Memory B cell (primary cell): ENCODE data around the gene VTI1A.

Experiments used
- ATAC-seq: fragments of 150-1000 bp; cut with Tn5 transposase; 2 replicates; pipeline ENCODE4 v1.10.0; 2021; ENCODE audit warnings: low read depth, mild to moderate bottlenecking, moderate library complexity
- DNase-seq, 2 donors: peaks; one replicate each; pipeline ENCODE4 v3.0.0; 2022; ENCODE audit warnings: low spot score in 2 of 2
- H3K27ac Mint-ChIP-seq: one replicate; pipeline ENCODE4 v1.8.0; 2022; ENCODE audit warnings: mild to moderate bottlenecking, moderate library complexity, mixed read lengths
- H3K27me3 Mint-ChIP-seq: one replicate; pipeline ENCODE4 v1.8.0; 2022; ENCODE audit warnings: mixed read lengths
- H3K36me3 Mint-ChIP-seq: one replicate; pipeline ENCODE4 v1.8.0; 2022; ENCODE audit warnings: mild to moderate bottlenecking, mixed read lengths
- H3K4me1 Mint-ChIP-seq: one replicate; pipeline ENCODE4 v1.8.0; 2022; ENCODE audit warnings: mixed read lengths
- H3K4me3 Mint-ChIP-seq: one replicate; pipeline ENCODE4 v1.8.0; 2022; ENCODE audit warnings: mild to moderate bottlenecking, moderate library complexity, mixed read lengths
- H3K9me3 Mint-ChIP-seq: one replicate; pipeline ENCODE4 v1.8.0; 2022; ENCODE audit warnings: mixed read lengths

VTI1A gene

DNA sequence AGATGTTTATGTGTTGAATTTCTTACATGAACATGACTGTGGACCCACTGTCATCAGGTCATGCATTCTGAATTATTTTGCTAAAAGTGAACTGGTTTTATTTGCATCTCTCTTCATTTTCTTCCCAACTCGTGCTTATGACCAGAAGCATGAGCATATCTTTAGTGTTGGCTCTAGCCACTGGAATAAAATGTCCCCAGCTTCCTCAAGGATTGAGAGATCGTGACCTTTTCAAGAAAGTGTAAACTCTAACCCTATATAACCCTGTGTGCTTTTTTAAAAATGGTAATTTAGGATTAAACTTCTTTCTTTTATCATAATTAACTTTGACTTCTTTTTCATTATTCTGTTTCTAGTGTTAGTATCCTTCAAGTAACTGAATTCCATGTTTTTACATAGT is 55.5 kb downstream of the VTI1A start:
- peaks cover 13% of the 10 kb centered on the region for H3K4me1 Mint-ChIP-seq
- no peak overlapping the region for H3K4me3 Mint-ChIP-seq
- DNase-seq (no peak), ATAC-seq (no peak)
- no peaks in the 10 kb centered on the region for H3K9me3 Mint-ChIP-seq
- no peak overlapping the region for H3K27ac Mint-ChIP-seq
- H3K27me3 Mint-ChIP-seq: no peaks in the 10 kb centered on the region
- H3K36me3 Mint-ChIP-seq: peaks cover 18% of the 10 kb centered on the region

DNA sequence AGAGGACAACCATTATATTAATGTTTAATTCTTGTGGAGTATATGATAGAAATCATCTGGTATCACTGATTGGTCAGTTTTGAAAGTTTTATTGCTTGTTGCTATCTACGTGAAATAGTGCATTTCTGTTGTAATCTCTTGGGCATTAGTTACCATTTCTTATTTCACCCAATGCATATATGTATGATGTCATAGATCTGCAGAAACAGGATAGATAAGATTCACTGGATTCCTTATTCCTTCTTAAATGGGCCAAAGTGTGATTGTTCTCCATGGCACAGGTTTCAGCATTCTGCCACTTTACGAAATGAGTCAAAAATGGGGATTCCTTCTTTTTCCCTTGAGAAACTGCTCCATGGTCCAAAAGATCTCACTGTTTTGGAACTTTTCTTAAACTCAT is 56.6 kb downstream of the VTI1A start:
- Mint-ChIP-seq H3K27ac (no peak overlapping the region), H3K27me3 (no peaks in the 10 kb centered on the region), H3K9me3 (no peaks in the 10 kb centered on the region), H3K4me3 (no peak overlapping the region), H3K36me3 (peaks cover 19% of the 10 kb centered on the region), H3K4me1 (peaks cover 13% of the 10 kb centered on the region)
- ATAC-seq (no peak), DNase-seq (no peak)

DNA sequence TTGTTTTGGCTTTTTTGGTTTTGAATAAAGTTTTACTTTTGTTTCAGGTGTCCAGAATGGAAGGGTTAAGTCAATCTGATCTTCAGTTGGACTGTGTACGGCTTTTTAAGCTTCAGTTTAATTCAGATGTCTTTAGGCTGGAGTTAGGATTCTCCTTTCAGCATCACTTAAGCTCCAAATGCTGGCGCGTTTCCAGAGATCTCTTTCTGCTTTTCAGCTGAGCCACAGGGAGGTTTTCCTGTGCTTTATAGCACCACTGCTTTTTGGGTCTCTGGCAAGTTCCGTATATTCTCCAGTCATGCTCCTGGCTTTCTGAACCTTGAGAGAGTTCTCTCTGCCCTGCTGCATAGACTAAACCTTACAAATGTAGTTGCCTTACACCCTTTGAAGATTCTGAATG is 60.0 kb downstream of the VTI1A start:
- Mint-ChIP-seq H3K4me1 (peaks cover 12% of the 10 kb centered on the region), H3K4me3 (no peak overlapping the region), H3K27me3 (no peaks in the 10 kb centered on the region), H3K9me3 (peaks cover 2% of the 10 kb centered on the region), H3K36me3 (peaks cover 14% of the 10 kb centered on the region), H3K27ac (no peak overlapping the region)
- no peak for DNase-seq
- ATAC-seq: no peak

DNA sequence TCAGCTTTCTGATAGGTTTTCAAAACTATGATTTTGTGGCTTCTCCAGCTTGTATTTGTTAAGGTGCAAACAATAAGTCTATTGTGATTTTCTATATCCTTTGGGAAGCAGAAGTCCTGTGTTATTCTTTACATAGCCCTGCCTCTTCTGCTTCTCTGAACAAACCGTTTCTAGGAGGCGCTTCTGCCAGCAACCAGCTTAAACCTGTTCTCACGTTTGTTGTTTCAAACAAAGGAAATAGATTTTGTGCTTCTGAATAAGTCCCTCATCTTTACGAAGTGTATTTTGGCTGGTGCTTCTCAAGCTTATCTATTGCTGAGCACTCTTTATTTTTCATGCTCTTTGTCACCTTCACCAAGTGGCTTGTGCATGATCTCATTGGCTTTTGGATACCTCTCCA is 61.0 kb downstream of the VTI1A start:
- no peak for DNase-seq
- H3K36me3 Mint-ChIP-seq: peaks cover 18% of the 10 kb centered on the region
- peaks cover 12% of the 10 kb centered on the region for H3K4me1 Mint-ChIP-seq
- H3K27ac Mint-ChIP-seq: no peak overlapping the region
- H3K27me3 Mint-ChIP-seq: no peaks in the 10 kb centered on the region
- peaks cover 2% of the 10 kb centered on the region for H3K9me3 Mint-ChIP-seq
- H3K4me3 Mint-ChIP-seq: no peak overlapping the region
- ATAC-seq: no peak

DNA sequence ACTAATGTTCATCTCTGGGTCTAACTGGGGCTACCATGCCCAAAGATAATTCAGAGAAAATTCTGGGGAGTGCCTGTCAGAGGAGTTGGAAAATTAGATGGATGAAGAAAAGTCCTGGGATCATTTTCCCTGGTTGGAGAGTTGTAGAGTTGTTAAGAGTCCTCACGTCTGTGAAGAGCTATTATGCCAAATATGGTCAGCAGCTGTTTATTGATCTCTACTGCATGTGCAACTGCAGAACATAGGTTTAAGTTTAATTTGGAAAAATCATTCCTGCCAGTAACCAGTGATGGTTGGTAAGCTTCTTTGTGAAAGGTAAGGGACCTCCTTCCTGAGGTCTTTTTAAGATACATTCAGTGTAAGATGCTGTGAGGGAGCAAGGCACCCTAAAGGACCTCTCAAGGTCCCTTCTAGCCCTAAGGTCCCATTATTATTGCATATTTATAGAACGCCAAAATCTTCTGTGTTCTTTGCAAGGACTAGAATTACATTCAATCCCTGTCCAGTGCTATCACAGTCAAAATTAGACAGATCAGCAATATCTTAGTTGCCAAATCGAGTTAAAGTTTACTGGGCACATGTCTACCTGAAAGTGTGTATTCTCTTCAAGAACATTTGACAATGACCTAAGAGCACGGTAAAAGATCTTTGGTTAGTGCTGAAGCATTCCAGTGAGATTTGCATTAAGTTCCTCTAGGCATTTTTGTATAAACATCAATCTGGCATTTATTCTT is 62.7 kb downstream of the VTI1A start:
- ATAC-seq (no peak), DNase-seq (no peak)
- Mint-ChIP-seq H3K36me3 (peaks cover 19% of the 10 kb centered on the region), H3K4me3 (no peak overlapping the region), H3K27ac (no peak overlapping the region), H3K4me1 (peaks cover 10% of the 10 kb centered on the region), H3K9me3 (peaks cover 2% of the 10 kb centered on the region), H3K27me3 (no peaks in the 10 kb centered on the region)

DNA sequence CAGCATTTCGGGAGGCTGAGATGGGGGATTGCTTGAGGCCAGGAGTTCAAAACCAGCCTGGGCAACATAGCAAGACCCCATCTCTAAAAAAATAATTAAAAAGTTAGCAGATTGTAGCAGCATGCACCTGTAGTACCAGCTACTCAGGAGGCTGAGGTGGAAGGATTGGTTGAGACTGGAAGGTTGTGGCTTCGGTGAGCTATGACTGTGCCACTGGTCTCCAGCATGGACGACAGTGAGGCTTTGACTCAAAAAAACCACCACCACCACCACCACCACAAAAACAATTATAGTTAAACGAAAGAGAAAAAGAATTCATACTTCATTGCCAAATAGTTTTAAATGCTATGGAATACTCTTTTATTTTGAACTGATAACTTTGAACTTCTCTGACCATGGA is 63.4 kb downstream of the VTI1A start:
- Mint-ChIP-seq H3K4me1 (peaks cover 10% of the 10 kb centered on the region), H3K4me3 (no peak overlapping the region), H3K27ac (no peak overlapping the region), H3K36me3 (peaks cover 19% of the 10 kb centered on the region), H3K27me3 (no peaks in the 10 kb centered on the region), H3K9me3 (peaks cover 2% of the 10 kb centered on the region)
- DNase-seq (no peak), ATAC-seq (no peak)

DNA sequence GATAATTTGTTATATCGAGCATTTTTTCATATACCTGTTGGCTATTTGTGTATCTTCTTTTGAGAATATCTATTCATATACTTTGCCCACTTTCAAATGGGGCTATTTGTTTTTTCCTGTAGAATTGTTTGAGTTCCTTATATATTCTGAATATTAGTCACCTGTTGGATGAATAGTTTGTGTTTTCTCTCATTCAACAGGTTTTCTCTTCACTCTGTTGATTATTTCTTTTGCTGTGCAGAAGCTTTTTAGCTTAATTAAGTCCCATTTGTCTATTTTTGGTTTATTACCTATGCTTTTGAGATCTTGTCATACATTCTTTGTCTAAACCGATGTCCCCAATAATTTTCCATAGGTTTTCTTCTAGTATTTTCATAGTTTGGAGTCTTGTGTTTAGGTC is 65.3 kb downstream of the VTI1A start:
- DNase-seq (no peak), ATAC-seq (no peak)
- peaks cover 9% of the 10 kb centered on the region for H3K4me1 Mint-ChIP-seq
- no peaks in the 10 kb centered on the region for H3K27me3 Mint-ChIP-seq
- peaks cover 2% of the 10 kb centered on the region for H3K9me3 Mint-ChIP-seq
- H3K4me3 Mint-ChIP-seq: no peak overlapping the region
- H3K27ac Mint-ChIP-seq: no peak overlapping the region
- peaks cover 23% of the 10 kb centered on the region for H3K36me3 Mint-ChIP-seq

DNA sequence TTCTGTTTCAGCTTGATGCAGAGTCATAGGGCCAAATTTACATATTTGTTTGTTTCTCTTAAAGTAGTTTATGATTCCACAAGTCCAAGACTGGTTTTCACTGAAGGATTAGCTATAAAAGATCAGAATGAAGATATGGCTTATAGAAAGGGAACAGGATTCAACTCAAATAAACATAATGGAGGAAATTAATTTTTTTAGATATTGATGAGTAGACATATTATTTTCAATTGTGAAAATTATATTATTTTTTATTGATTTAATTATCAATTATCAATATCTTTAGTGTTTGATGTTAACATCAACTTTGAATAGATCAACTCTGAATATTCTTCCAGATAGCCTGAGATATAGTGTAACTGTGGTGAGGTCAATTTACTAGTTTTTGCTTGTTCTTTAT is 68.1 kb downstream of the VTI1A start:
- Mint-ChIP-seq H3K9me3 (peaks cover 2% of the 10 kb centered on the region), H3K27ac (no peak overlapping the region), H3K4me1 (peaks cover 3% of the 10 kb centered on the region), H3K36me3 (peaks cover 17% of the 10 kb centered on the region), H3K27me3 (no peaks in the 10 kb centered on the region), H3K4me3 (no peak overlapping the region)
- DNase-seq (no peak), ATAC-seq (no peak)

DNA sequence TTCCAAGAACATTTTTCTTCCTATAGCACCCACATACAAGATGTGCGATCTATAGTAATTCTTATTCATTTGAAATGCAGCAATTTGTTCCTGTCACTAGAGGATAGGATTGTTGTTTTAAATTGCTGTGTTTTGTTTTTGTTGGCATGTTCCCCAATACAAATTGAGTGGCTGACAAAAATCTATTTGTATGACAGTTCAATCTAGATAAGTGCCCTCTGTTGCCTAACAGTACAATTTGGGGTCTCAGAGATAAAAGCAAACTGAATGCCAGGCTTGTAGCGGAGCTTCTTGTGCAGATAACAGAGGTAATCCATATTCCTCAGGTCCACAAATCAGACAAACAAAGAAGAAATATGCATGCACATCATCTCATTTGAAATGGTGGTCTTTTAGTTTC is 68.8 kb downstream of the VTI1A start:
- H3K36me3 Mint-ChIP-seq: peaks cover 17% of the 10 kb centered on the region
- H3K27ac Mint-ChIP-seq: no peak overlapping the region
- no peak overlapping the region for H3K4me3 Mint-ChIP-seq
- ATAC-seq: no peak
- H3K9me3 Mint-ChIP-seq: peaks cover 2% of the 10 kb centered on the region
- H3K4me1 Mint-ChIP-seq: peaks cover 3% of the 10 kb centered on the region
- no peaks in the 10 kb centered on the region for H3K27me3 Mint-ChIP-seq
- no peak for DNase-seq

DNA sequence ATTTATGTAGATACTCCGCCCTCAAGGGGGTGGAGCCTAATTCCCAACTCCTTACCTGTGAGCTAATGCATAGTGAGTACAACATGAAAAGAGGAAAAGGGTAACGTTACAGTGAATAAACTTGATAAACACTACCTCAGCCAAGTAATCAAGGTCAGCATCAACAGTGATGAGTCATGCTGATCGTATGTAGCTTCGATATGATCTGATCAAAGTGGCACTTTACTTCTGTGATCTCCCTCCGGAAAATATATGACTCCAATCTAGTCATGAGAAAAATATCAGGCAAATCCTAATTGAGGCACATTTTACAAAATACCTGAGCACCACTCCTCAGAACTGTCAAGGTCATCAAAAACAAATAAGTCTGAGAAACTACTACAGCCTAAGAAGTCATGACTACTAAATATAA is 70.4 kb downstream of the VTI1A start:
- Mint-ChIP-seq H3K4me3 (no peak overlapping the region), H3K27ac (no peak overlapping the region), H3K27me3 (no peaks in the 10 kb centered on the region), H3K9me3 (no peaks in the 10 kb centered on the region), H3K4me1 (peaks cover 5% of the 10 kb centered on the region), H3K36me3 (peaks cover 8% of the 10 kb centered on the region)
- DNase-seq (no peak), ATAC-seq (no peak)

DNA sequence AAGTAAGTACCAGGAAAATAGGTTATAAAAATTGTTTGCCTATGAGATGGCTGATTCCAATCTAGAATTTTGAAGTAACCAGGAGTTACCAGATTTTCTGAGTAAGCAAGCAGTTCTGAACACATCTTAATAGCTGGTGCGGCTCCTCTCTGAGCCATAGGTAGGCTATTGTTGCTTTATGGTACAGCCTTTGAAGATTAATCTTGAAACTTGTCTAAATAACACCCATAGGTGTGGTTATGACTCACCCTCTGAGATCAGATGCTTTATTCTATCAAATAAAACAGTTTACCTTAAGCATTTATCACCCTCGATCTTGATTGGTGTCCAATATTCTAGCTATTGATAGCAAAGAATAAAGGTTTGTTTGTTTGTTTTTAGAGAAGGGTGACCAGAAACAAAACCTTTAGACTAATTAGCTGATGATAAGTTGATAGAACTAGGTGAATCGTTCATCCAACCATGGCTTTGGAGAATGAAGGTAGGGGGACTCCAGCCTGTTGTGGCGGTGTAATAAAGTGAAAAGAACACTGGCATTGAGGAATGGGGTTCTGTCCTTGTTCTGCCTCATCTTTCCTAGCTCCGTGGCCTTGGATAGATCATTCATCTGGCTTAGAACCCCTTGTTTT is 72.2 kb downstream of the VTI1A start:
- Mint-ChIP-seq H3K27ac (no peak overlapping the region), H3K4me3 (no peak overlapping the region), H3K36me3 (peaks cover 5% of the 10 kb centered on the region), H3K4me1 (peaks cover 5% of the 10 kb centered on the region), H3K9me3 (no peaks in the 10 kb centered on the region), H3K27me3 (no peaks in the 10 kb centered on the region)
- DNase-seq (no peak), ATAC-seq (no peak)

DNA sequence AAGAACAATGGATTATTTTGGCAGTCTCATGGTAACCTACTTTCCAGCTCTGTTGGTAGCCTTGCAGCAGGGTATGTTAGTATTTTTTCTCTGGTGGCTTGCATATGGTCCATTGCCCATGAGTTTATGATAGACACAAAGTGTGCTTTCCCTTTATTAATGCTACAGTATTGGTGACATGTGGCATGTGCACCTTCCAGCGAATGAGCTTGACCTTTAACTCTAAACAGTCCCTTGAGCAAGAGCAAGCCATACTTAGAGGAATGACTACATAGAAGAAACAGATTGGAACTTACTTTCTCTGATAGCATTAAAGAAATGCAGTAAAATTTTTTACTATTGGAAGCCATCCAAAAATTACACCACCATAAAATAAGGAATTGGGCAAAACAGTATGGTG is 73.9 kb downstream of the VTI1A start:
- Mint-ChIP-seq H3K27ac (no peak overlapping the region), H3K4me1 (peaks cover 5% of the 10 kb centered on the region), H3K27me3 (no peaks in the 10 kb centered on the region), H3K36me3 (peaks cover 3% of the 10 kb centered on the region), H3K4me3 (no peak overlapping the region), H3K9me3 (no peaks in the 10 kb centered on the region)
- no peak for ATAC-seq
- no peak for DNase-seq

DNA sequence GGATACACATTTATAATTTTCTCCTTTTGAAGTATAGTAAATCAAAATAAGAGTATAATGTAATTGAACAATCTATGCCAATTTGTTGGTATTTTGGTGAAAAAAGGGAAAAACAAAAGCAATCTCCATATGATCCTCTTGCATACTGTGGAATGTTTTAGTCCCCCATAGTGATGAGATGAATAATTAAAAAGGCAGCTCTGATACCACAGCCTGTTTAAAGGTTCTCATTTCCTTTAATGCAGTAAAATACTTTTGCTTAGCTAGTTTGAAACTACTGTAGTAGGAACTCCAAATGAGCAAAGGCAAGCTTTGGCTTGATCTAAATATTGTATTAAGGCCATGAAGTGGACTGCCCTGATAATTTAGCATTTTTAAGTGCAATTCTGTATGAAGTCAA is 77.6 kb downstream of the VTI1A start:
- no peak for ATAC-seq
- Mint-ChIP-seq H3K27me3 (no peaks in the 10 kb centered on the region), H3K4me1 (peaks cover 2% of the 10 kb centered on the region), H3K27ac (no peak overlapping the region), H3K9me3 (no peaks in the 10 kb centered on the region), H3K4me3 (no peak overlapping the region), H3K36me3 (peaks cover 1% of the 10 kb centered on the region)
- no peak for DNase-seq

DNA sequence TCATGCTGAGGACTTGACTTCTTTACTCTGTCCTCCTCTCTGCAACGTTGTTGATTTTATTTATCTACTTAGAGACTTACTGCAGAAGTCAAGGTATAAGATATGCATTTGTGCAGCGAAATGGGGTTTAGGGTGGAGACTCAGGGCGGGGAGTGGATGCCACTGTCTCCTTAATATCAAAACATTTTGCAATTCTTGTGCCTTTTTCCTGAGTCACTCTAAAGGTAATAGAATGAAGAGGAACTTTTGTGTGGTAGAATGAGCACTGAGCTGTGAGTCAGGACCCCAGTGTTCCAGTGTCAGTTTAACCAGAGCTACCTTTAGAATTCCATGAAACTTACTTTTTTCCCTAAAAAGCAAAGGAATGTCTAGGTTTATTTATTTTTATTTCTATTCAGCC is 78.2 kb downstream of the VTI1A start:
- ATAC-seq: no peak

DNA sequence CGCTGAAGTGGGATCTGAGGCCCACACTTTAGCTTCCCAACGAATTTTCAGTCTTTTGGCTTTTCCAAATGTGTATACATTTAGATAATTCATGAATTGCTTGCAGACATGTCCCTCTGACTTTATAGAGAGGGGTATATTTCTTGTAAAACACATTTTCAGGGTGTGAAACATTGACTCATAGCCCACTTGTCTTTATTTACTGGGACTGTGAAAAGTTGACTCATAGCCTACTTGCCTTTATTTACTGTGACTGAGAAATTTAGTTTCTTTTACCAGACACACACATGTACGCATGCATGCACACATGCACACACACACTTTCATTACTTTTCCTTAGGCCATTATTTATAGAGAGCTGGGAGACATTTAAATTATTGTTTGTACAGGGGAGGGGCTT is 79.1 kb downstream of the VTI1A start:
- H3K27me3 Mint-ChIP-seq: no peaks in the 10 kb centered on the region

More for the DNA sequence above, 78.2 kb downstream of the VTI1A start:
- Mint-ChIP-seq H3K27ac (no peak overlapping the region), H3K4me3 (no peak overlapping the region), H3K9me3 (no peaks in the 10 kb centered on the region), H3K4me1 (peaks cover 2% of the 10 kb centered on the region), H3K36me3 (peaks cover 1% of the 10 kb centered on the region), H3K27me3 (no peaks in the 10 kb centered on the region)
- DNase-seq: no peak

More for the DNA sequence above, 79.1 kb downstream of the VTI1A start:
- ATAC-seq (no peak), DNase-seq (no peak)
- Mint-ChIP-seq H3K4me1 (peaks cover 2% of the 10 kb centered on the region), H3K36me3 (peaks cover 4% of the 10 kb centered on the region), H3K9me3 (no peaks in the 10 kb centered on the region), H3K4me3 (no peak overlapping the region), H3K27ac (peak overlapping the region; percentile 31)
